SHP77 treated with DMSO at 0.1 percent for 48 hours (cell line): ENCODE measurements around the gene ACSL6.
"Not testable (repeated sequence)": the region's sequence is repeated elsewhere in the genome, so short reads cannot be mapped to it uniquely, and the experiment has no call there.

Experiments
- DNase-seq: peaks from one replicate; lab custom pipeline; 2025; lab: John Stamatoyannopoulos, UW

The ACSL6 gene

DNA sequence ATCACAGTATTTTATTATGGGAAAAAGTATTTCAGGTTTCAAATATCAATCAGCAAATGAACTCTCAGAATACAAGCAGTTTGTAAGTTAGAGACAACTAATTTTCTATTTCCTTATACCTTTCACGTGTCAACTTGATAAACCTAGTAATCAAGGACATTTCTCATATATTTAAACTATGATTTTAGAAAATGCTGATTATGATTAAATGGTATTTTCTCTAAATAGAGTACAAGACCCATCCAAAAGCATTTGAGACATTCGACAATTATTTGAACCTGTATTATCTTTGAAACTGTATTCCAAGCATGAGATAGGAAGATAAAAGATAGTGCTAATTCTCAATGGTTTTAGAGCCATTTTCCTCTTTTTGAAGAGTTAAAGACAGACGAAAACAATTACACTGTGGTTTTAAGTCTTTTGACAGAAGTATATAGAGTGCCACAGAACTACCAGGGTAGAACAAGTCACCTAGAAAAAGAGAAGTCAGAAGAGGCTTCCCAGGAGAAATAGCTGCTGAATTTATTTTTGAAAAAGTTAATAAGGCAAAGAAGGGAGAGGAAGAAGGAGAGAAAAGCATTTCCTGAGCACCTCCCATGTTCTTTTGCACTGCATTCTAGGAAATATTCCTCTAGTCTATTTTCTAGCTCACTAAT lies 71.6 kb downstream of the ACSL6 start:
- DNase-seq = no peak

DNA sequence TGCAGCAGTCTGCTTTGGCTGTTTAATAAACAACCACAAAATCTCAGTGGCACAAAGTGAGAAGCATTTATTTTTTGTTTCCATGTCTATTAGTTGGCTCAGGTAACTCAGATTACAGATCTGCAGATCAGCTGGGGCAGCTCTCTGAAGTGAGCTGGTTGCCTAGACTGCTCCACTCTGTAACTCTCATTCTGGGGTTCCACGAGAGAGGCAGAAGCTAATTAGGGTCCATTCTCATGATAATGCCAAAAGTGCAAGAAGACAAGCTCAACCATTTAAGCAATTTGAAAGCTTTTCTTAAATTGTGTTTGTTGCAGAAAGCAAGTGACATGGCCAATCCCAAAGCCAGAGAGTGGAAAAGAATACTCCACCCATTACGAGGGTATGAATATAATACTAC lies 79.2 kb downstream of the ACSL6 start:
- no peak for DNase-seq

DNA sequence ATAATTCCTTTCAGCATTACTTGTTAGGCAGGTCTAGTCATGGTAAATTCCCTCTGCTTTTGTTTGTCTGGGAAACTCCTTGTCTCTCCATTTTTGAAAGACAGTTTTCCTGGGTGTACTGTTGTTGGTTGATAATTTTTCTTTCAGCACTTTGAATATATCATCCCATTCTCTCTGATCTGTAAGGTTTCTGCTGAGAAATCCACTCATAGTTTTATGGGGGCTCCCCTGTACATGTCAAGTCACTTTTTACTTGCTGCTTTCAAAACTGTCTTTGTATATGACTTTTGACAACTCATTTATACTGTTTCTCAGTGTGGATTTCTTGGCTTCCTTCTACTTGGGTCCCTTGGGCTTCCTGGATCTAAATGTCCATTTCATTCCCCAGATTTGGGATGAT lies 82.5 kb downstream of the ACSL6 start:
- DNase-seq = no peak

DNA sequence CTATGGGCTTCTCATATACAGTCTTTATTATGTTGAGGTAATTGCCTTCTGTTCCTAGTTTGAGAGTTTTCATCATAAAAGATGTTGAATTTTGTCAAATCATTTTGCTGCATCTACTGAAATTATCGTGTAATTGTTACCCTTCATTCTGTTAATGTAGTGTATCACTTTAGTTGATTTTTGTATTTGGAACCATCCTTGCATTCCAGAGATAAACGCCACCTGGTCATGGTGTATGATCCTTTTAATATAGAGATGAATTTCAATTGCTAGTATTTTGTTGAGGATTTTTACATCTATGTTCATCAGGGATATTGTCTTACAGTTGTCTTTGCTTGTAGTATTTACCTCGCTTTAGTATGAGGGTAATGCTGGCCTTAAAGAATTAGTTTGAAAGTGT lies 85.3 kb downstream of the ACSL6 start:
- no peak for DNase-seq

DNA sequence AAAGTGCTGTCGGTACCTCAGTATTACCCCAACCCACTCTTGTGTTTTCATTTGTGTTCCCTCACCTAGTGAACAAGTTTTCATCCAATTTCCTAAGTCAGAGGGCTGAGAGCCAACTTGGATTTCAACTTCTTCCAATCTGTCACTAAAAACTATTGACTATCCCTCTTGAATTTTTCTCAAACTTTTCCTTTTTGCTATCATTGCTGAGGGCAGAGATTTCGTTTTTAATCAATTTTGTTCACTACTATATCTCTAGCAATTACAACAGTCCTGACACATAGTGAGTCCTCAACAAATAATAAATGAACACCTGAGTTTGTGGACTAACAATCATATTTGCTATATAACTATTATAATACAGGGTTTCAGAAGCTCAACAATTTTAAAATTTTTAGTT lies 95.0 kb downstream of the ACSL6 start:
- DNase-seq = no peak

DNA sequence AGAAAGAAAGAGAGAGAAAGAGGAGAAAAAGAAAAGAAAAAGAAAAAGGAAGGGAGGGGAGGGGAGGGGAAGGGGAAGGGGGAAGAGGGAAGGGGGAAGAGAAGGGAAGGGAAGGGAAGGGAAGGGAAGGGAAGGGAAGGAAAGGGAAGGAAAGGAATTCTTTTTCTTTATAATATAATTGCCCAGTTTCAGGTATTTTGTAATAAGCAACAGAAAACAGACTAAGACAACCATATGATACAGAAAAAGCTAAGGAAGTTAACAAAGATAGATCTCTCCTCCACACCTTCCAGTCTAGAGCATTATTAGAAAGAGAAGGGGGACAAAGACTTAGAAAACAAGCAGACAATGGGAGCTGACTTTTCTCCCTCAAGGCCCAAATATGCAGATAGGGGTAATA lies 97.0 kb downstream of the ACSL6 start:
- DNase-seq = no peak

DNA sequence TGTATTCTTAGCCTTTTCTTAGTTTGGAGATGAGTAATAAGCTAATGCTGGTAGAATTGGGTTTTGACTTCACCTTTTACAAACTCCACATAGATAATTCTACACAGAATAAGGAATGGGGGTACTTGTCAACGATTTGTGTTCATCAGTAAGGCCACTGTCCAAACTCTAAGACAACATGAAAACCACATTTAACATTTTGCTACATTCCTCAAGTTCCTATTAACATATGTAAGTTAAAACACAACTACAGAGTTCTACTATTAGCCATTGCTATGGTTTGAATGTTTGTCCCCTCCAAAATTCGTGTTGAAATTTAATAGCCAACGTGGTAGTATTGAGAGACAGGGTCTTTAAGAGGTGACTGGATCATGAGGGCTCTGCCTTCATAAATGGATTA lies 97.9 kb downstream of the ACSL6 start:
- no peak for DNase-seq

DNA sequence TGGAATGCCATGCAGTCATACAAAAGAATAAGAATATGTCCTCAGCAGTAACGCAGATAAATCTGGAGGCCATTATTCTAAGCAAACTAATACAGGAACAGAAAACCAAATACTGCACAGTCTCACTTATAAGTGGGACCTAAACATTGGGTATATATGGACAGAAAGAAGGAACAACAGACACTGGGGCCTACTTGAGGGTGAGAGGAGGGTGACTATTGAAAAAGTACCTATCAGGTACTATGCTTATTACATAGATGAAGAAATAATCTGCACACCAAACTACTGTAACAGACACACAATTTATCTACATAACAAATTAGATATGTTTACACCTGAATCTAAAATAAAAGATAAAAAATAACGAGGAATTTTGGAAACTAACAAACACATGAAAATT lies 104.8 kb downstream of the ACSL6 start:
- no peak for DNase-seq

DNA sequence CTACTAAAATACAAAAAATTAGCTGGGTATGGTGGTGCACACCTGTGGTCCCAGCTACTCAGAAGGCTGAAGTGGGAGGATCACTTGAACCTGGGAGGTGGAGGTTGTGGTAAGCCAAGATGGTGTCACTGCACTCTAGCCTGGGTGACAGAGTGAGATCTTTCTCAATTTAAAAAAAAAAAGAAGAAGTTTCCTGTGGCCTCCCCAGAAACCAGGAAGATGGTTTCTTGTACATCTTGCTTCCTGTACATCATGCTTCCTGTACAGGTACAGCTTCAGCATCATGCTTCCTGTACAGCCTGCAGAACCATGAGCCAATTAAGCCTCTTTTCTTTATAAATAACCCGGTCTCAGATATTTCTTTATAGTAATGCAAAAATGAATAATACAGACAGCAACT lies 109.2 kb downstream of the ACSL6 start:
- DNase-seq = not testable (repeated sequence)
